CD4-positive, alpha-beta T cell treated with Interleukin-15 for 4 hours (primary cell): ENCODE data around the gene PTCRA.

Source experiments
- DNase-seq: peaks from one replicate; pipeline ENCODE4 v3.0.0-alpha.2; 2020; ENCODE audit warnings: low spot score

The PTCRA gene

DNA sequence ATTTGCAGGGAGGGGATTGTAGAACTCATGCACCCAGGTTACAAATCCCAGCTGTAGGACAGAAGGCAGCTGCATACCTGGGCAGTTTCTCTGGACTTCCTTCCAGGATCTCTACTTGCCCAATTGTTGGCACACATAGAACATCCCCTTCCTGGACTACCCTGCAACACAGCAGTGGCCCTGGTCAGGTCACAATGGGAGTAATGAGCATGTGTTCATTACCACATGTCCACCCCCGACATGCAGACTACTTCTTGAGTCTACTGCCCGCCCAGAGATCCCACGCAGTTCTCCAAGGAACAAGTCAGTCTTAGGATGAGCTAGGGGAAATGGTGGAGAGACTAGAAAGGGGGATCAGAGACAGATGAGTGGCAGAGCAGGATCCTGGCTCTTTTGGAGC is 58.1 kb downstream of the PTCRA start:
- no peak for DNase-seq

DNA sequence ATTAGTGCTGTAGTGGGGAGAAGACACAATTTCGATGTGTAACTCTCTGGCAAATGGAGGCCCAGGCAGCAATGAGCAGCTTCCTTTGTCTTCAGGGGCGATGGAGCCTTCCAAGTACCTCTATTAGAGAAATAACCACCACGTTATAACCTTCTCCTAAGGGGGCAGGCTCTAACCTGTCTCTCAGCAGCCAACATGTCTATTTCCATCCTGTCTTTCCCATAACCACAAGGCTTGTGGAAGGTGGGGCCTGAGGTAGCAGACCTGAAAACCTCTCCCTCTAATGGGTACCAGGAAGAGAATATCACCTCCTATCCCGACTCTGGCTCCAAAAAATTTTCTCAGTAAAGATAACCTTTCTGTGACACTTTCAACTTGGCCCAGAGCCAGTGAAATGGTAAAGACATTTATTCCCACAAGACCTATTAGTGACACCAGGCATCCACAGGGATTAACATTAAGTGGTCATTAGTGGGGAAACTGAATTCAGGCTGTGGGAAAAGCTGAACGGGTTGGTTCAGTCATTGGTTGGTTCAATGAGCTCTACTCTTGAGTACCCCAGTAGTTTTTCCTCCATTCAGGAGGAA is 59.2 kb downstream of the PTCRA start:
- DNase-seq, result no peak
